GM06990 (cell line): ENCODE data around the gene PLK2.

ENCODE experiments used
- DNase-seq: peaks from one replicate; pipeline ENCODE4 v3.0.0-alpha.2; 2011; ENCODE audit not compliant: insufficient read length; ENCODE audit errors: extremely low read depth
- H3K27me3 ChIP-seq: replicated peaks from 2 replicates; pipeline ENCODE4 v1.6.0; 2011; ENCODE audit warnings: low read length; ENCODE audit not compliant: control insufficient read depth, insufficient read depth
- H3K36me3 ChIP-seq: 2 replicates; pipeline ENCODE4 v1.5.1; 2011; ENCODE audit warnings: low read length; ENCODE audit not compliant: control insufficient read depth, insufficient read depth
- H3K4me3 ChIP-seq: replicated peaks from 2 replicates; pipeline ENCODE4 v1.5.1; 2011; ENCODE audit warnings: low read depth, mild to moderate bottlenecking, control low read depth, low read length
- CTCF ChIP-seq: IDR thresholded peaks from 2 replicates; pipeline ENCODE4 v1.5.1; 2011; ENCODE audit warnings: low read length, control low read depth, mild to moderate bottlenecking, inconsistent platforms; ENCODE audit not compliant: insufficient read depth, poor library complexity, severe bottlenecking

PLK2 gene

GRCh38 chr5:58503390-58504046 is 43.6 kb upstream of the PLK2 start:
- no peaks in the 10 kb centered on the region for H3K27me3 ChIP-seq

GRCh38 chr5:58501778-58502417 is 42.0 kb upstream of the PLK2 start:
- Histone ChIP-seq H3K4me3 (no peak overlapping the region), H3K27me3 (no peaks in the 10 kb centered on the region), H3K36me3 (no peaks in the 10 kb centered on the region)
- TF ChIP-seq CTCF = no peak
- DNase-seq = no peak

More at GRCh38 chr5:58503390-58504046, 43.6 kb upstream of the PLK2 start:
- DNase-seq = no peak
- no peak for TF ChIP-seq CTCF
- H3K4me3 ChIP-seq = no peak overlapping the region
- H3K36me3 ChIP-seq = no peaks in the 10 kb centered on the region

- TF ChIP-seq CTCF = no peak
- no peaks in the 10 kb centered on the region for H3K36me3 ChIP-seq
- no peak for DNase-seq
- no peak overlapping the region for H3K4me3 ChIP-seq
- no peaks in the 10 kb centered on the region for H3K27me3 ChIP-seq
These were observed 40.1 kb upstream of the PLK2 start for GRCh38 chr5:58499941-58500340.

GRCh38 chr5:58499231-58499630 is 39.3 kb upstream of the PLK2 start:
- DNase-seq = no peak
- no peaks in the 10 kb centered on the region for H3K36me3 ChIP-seq
- H3K27me3 ChIP-seq = no peaks in the 10 kb centered on the region
- TF ChIP-seq CTCF = no peak
- no peak overlapping the region for H3K4me3 ChIP-seq

- no peak for DNase-seq
- Histone ChIP-seq H3K36me3 (no peaks in the 10 kb centered on the region), H3K27me3 (no peaks in the 10 kb centered on the region), H3K4me3 (no peak overlapping the region)
- peak; percentile 57 for TF ChIP-seq CTCF
These were observed 38.6 kb upstream of the PLK2 start for GRCh38 chr5:58498340-58498942.
